Epidermal melanocyte (primary cell): ENCODE data around the gene FAM236B.
"Not testable (repeated sequence)": the region's sequence is repeated elsewhere in the genome, so short reads cannot be mapped to it uniquely, and the experiment has no call there.

Source experiments
- DNase-seq: peaks from one replicate; pipeline ENCODE4 v3.0.0; 2011; ENCODE audit warnings: low spot score; ENCODE audit not compliant: insufficient read length

The FAM236B gene

GRCh38 chrX:72782560-72782959 lies at the start of gene FAM236B:
Gene FAM236B, minus strand, starts transcription at chrX:72782660. Its CDS starts 100 bp downstream, at chrX:72782560.
- not testable (repeated sequence) for DNase-seq

DNA sequence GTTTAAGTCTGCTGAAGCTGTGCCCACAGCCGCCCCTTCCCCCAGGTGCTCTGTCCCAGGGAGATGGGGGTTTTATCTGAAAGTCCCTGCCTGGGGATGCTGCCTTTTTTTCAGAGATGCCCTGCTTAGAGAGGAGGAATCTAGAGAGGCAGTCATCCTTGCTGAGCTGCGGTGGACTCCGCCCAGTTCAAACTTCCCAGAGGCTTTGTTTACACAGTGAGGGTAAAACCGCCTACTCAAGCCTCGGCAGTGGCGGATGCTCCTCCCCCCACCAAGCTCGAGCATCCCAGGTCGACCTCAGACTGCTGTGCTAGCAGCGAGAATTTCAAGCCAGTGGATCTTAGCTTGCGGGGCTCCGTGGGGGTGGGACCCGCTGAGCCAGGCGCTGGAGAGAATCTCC lies 48.2 kb upstream of the FAM236B start:
- not testable (repeated sequence) for DNase-seq

DNA sequence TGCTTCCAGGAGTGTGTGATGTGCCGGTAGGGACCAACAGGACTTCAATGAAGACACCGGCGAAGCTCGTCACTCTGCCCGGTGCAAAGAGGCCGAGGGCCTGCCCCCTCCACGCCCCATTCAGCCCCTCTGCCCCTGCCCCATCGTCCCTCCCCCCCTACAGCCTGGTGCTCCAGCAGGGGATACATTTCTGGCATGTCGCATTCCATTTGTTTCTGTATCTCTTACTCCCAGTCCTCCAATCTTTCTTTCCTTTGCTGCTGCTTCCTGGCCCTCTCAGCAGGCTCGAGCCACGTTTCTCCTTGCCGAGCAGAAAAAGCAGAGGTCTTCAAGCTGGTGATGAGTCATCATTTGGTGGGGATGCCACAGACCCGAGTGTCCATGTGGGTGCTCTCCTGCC lies 25.6 kb upstream of the FAM236B start, which contains the start of gene FAM236D:
FAM236D (minus strand) TSS at position 101 of the 400 bp plus-strand sequence; CDS start at position 1, 100 bp downstream.
- DNase-seq, result not testable (repeated sequence)

GRCh38 chrX:72790390-72790789 lies 7.9 kb upstream of the FAM236B start:
- DNase-seq, result not testable (repeated sequence)

GRCh38 chrX:72788142-72788541 lies 5.7 kb upstream of the FAM236B start:
- not testable (repeated sequence) for DNase-seq

DNA sequence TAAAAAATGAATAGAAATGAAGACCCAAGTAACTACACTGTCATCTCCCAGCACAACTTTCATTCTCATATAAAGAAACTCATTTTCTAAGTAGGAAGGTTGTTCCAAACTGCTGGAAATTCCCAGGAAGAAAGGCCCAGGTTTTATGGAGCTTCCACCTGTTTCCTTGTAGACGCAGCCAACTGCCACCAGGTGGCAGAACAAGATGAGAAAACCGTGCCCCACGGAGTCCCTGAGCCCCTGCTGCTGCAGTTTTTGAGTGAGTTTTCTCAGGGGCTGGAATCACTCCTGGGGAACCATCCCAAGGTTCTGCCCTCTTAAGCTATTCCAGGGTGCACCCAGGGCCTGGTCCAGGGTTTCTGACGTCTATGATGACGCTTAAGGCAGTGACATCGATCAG lies 1.5 kb upstream of the FAM236B start:
- not testable (repeated sequence) for DNase-seq

- not testable (repeated sequence) for DNase-seq
Observed at GRCh38 chrX:72783365-72783936, 991 bp upstream of the FAM236B start.

DNA sequence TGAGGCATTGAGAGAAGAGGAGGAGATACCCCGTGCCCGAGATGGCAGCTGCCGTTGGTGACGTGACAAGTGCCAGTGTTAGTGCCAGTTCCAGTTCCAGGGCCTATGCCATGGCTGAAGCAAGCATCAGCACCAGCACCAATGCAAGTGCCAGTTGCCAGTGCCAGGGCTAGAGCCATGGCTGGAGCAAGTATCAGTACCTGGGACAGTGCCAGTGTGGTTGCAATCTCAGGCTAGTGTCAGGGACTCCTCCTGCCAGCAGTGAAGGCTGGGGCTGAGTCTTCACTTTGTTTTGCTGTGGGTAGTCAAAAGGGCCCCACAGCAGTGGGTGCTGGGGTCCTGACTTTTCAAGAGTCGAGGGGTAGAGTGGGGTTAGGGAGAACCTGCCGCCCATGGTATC lies 4.3 kb downstream of the FAM236B start:
- not testable (repeated sequence) for DNase-seq

DNA sequence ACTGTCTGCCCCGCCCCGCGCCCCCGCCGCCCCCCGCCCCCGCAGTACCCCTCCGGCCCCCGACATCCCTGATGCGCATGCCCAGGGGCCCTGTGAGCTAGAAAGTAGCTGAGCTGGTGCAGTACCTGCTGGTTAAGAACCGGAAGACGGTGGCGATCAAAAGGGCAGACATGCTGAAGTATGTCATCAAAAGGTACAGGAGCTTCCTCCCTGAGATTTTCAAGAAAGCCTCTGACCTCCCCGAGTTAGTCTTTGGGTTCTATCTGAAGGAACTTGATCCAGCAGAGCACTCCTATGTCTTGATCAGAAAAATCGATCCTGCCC lies 5.0 kb downstream of the FAM236B start:
- DNase-seq, result not testable (repeated sequence)

DNA sequence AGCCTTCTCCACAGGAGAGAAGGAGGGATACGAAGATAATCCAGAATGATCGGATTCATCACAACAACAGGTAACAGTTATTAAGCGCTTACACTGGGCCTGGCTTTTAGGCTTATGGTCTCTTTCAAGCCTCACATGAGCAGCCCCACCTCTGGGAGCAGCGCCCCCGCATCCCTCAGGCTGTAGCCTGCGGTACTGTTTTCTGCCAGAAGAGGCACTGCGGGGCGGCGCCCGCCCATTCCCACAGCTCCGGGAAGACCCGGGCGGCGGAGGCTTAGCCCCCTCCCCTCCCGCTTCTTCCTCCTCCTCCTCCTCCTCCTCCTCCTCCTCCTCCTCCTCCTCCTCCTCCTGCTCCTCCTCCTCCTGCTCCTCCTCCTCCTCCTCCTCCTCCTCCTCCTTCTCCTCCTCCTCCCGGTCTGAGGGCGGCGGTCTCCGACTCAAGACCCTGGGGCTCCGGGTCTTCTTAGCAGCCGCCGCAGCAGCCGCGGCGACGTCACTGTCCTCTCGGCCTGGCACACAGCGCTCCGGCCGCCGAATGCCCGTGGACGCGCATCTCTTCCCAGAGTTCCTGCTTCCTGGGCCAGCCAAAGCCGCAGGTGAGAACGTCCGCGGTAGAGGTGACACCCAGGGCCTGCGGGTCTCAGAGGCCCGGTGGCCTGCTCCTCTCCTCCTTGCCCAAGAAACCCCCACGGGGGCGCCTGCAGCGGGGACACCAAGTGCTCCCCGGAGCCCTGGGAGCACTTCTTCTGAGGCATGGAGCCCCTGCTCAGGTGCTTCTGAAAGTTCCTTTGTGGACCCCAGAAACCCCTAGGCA lies 5.6 kb downstream of the FAM236B start, which contains the start of gene DMRTC1B:
DMRTC1B (plus strand) TSS at position 238 of the 814 bp plus-strand sequence. CDS start 68,246 bp downstream, outside the sequence.
- not testable (repeated sequence) for DNase-seq

DNA sequence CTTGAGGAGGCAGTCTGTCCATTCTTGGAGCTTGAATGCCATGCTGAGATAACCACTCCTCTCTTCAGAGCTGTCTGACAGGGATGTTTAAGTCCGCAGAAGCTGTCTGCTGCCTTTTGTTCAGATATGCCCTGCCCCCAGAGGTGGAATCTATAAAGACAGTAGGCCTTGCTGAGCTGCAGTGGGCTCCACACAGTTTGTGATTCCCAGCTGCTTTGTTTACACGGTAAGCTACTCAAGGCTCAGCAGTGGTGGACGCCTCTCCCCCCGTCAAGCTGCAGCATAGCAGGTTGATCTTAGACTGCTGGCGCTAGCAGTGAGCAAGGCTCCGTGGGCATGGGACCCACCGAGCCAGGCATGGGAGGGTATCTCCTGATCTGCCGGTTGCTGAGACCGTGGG lies 22.0 kb downstream of the FAM236B start:
- not testable (repeated sequence) for DNase-seq

GRCh38 chrX:72748545-72748944 lies 33.9 kb downstream of the FAM236B start:
- DNase-seq, result not testable (repeated sequence)

DNA sequence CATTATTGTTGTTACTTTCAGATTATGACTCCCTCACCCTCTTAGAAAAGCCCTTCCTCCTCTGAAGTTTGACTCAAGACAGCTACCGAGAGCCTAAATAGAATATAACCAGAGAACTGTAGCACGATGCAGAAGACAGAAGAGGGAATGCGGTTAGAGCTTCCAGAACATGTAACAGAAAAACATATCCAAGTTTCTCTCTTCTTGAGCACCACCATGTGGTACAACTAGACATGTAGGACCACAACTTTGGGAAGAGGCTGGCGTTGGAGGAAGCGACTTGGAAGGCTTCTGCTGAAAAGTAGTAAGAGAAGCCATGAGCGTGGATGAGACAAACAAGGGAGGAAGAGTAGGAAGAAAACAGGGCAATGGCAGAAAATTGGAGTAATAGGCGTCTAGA lies 36.9 kb downstream of the FAM236B start:
- not testable (repeated sequence) for DNase-seq

DNA sequence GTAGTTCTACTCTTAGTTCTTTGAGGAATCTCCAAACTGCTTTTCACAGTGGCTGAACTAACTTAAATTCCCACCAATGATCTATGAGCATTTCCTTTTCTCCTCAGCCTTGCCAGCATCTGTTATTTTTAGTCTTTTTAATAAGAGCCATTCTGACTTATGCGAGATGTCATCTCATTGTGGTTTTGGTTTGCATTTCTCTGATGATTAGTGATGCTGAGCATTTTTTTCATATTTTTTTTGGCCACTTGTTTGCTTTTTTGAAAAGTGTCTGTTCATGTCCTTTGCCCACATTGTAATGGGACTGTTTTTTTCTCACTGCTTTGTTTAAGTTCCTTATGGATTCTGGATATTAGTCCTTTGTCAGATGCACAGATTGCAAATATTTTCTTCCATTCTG lies 46.9 kb downstream of the FAM236B start:
- DNase-seq, result no peak

- DNase-seq, result not testable (repeated sequence)
Observed at GRCh38 chrX:72733636-72734035, 48.8 kb downstream of the FAM236B start.
